ENCODE data around the gene VMO1.

VMO1 gene

DNA sequence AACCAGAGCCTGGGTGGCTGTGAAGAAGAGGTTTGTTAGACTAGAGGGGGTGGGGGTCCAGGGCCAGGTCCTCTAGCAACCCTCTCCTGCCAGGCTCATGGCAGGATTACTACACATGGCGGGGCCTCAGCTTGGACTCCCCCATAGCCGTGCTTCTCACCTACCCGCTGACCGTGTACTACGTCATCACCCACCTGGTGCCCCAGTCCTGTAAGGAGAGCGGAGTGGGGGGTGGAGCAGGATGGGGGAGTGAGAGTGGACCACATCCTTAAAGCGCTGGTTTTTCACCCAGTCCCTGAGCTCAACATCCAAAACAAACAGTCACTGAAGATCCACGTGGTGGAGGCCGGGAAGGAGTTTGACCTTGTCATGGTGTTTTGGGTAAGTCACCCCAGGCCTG, 42.3 kb downstream of the VMO1 start:
- no peak for DNase-seq (ENCODE audit: low spot score)
- Histone ChIP-seq H3K27ac (no peak overlapping the region), H3K4me3 (no peak overlapping the region)
- TF ChIP-seq, protein P1, sequence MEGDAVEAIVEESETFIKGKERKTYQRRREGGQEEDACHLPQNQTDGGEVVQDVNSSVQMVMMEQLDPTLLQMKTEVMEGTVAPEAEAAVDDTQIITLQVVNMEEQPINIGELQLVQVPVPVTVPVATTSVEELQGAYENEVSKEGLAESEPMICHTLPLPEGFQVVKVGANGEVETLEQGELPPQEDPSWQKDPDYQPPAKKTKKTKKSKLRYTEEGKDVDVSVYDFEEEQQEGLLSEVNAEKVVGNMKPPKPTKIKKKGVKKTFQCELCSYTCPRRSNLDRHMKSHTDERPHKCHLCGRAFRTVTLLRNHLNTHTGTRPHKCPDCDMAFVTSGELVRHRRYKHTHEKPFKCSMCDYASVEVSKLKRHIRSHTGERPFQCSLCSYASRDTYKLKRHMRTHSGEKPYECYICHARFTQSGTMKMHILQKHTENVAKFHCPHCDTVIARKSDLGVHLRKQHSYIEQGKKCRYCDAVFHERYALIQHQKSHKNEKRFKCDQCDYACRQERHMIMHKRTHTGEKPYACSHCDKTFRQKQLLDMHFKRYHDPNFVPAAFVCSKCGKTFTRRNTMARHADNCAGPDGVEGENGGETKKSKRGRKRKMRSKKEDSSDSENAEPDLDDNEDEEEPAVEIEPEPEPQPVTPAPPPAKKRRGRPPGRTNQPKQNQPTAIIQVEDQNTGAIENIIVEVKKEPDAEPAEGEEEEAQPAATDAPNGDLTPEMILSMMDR (IDR thresholded peaks at IDR 0.05) = no peak

DNA sequence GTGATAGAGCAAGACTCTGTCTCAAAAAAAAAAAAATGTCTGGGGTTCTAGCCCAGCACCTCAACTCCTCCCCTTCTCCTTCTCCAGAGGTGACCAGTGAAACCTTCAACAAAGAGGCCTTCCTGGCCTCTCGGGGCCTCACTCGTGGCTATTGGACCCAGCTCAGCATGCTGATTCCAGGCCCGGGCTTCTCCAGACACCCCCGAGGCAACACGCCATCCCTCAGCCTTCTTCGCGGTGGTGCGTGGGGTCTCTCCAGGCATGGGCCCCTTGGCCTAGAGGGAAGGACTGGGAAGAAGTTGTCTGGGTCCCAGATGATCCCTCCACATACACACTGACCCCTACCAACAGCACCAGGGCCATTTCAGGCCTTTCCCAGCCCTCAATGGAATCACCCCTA, 42.9 kb downstream of the VMO1 start:
- H3K4me3 ChIP-seq = no peak overlapping the region
- TF ChIP-seq, protein P1 (IDR thresholded peaks at IDR 0.05) = no peak
- no peak for DNase-seq (ENCODE audit: low spot score)
- no peak overlapping the region for H3K27ac ChIP-seq

DNA sequence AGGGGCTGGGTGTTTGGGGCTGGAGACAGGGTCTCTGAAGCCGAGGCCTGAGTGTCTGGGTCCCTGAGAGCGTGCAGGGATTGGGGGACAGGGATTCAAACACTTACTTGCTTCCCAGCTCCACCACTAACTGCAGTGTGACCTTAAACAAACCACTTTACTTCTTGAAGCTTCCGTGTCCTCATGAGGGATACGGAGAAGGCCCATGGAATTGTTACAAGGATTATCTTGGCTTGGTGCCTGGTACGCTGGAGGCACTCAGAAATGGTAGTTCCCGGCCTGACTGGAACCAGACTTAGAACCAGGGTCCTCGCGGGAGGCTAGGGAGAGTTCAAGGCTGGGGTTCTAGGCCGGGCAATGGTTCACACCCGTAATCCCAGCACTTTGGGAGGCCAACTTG, 43.5 kb downstream of the VMO1 start:
- TF ChIP-seq, protein P1 (IDR thresholded peaks at IDR 0.05) = no peak
- DNase-seq (ENCODE audit: low spot score) = no peak
- Histone ChIP-seq H3K27ac (no peak overlapping the region), H3K4me3 (no peak overlapping the region)

DNA sequence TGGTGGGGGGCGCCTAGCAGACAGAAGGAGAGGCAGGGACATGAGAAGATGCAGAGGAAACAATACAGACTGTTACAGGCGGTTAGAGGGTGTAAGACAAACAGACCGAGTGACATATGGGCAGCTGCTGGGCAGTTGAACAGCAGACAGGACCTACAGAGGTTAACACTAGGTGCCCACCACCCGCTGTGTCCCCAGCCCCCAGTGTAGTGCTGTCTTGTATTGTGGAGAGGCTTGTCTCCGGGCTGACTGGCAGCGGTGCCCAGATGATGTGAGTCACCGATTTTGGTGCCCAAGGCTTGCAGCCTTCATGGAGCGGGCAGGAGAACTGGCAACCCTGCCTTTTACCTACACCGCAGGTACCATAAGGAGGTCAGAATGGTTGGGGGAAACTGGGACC, 44.0 kb downstream of the VMO1 start:
- TF ChIP-seq, protein P1 (IDR thresholded peaks at IDR 0.05) = no peak
- H3K4me3 ChIP-seq = no peak overlapping the region
- H3K27ac ChIP-seq = no peak overlapping the region
- DNase-seq (ENCODE audit: low spot score) = no peak

DNA sequence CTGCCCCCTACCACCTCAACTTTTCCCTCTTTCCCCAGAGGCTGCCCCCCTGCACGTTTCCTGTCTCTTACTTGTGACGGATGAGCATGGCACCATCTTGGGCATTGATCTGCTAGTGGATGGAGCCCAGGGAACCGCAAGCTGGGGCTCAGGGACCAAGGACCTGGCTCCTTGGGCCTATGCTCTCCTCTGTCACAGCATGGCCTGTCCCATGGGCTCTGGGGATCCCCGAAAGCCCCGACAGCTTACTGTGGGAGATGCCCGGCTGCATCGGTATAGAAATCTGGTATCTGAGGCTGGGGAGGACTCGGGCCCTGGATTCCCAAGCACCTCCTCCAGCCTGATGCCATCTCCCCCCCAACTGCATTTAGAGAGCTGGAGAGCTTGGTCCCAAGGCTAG, 44.6 kb downstream of the VMO1 start:
- Histone ChIP-seq H3K4me3 (no peak overlapping the region), H3K27ac (no peak overlapping the region)
- no peak for DNase-seq (ENCODE audit: low spot score)
- TF ChIP-seq, protein P1 (IDR thresholded peaks at IDR 0.05) = no peak

DNA sequence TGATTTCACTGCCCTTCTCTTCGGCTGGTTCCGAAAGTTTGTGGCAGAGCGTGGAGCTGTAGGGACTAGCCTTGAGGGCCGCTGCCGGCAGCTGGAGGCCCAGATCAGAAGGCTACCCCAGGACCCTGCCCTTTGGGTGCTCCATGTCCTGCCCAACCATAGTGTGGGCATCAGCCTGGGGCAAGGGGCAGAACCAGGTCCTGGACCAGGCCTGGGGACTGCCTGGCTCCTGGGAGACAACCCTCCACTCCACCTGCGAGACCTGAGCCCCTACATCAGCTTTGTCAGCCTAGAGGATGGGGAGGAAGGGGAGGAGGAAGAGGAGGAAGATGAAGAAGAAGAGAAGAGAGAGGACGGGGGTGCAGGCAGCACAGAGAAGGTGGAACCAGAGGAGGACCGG, 45.6 kb downstream of the VMO1 start:
- no peak for DNase-seq (ENCODE audit: low spot score)
- no peak overlapping the region for H3K4me3 ChIP-seq
- no peak overlapping the region for H3K27ac ChIP-seq
- TF ChIP-seq, protein P1 (IDR thresholded peaks at IDR 0.05) = no peak

DNA sequence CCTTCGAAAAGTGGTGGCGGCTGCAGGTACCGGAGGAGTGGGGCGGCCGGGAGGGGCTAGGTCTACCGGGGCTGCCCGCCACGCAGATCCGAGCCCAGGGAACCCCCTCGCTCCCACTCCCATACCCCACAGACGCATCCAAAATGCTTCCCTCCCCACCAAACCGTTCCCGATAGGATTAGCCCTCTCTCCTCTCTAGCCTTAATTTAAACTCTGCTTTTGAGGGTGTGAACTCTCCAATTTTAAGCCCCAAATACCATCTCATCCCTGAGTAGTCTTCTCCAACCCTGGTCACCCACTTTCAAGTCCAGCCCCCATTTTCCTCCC, 46.2 kb downstream of the VMO1 start:
- Histone ChIP-seq H3K27ac (peak overlapping the region; percentile 40 to 61), H3K4me3 (peak overlapping the region; percentile 83)
- TF ChIP-seq, protein P1 (IDR thresholded peaks at IDR 0.05) = no peak
- no peak for DNase-seq (ENCODE audit: low spot score)

Data from coronary artery (tissue), 2 donors.